Measurements from ENCODE around the gene KIT. TPM values are rescaled to one million over a fixed set of nuclear protein-coding genes. Genes with fewer than 3 reads are reported as not detected.

Gene KIT
- total RNA-seq, 2 donors from 2014 or later, result 1.1 to 6.0 TPM

- no peak overlapping the region for H3K27ac Mint-ChIP-seq
- H3K27me3 Mint-ChIP-seq, result peaks cover 5% of the 10 kb centered on the region
- peaks cover 2% of the 10 kb centered on the region for H3K36me3 Mint-ChIP-seq (ENCODE audit: low read depth)
- no peak overlapping the region for H3K4me3 Mint-ChIP-seq
- H3K9me3 ChIP-seq (ENCODE audit: control insufficient read depth, low read length, poor library complexity, severe bottlenecking), result no peaks in the 10 kb centered on the region
- ATAC-seq, result no peak
- peaks cover 3% of the 10 kb centered on the region for H3K4me1 Mint-ChIP-seq
- DNase-seq, result no peak
These were observed 37.6 kb downstream of the KIT start for GRCh38 chr4:54695337-54695736.

GRCh38 chr4:54695788-54696187 is 38.0 kb downstream of the KIT start:
- Mint-ChIP-seq H3K4me1 (peaks cover 3% of the 10 kb centered on the region), H3K27ac (no peak overlapping the region), H3K27me3 (peaks cover 5% of the 10 kb centered on the region), H3K4me3 (no peak overlapping the region), H3K36me3 (ENCODE audit: low read depth) (peaks cover 2% of the 10 kb centered on the region)
- no peak for ATAC-seq
- H3K9me3 ChIP-seq (ENCODE audit: control insufficient read depth, low read length, poor library complexity, severe bottlenecking), result no peaks in the 10 kb centered on the region
- DNase-seq, result no peak

- no peak overlapping the region for H3K27ac Mint-ChIP-seq
- no peaks in the 10 kb centered on the region for H3K27me3 Mint-ChIP-seq
- ATAC-seq (no peak), DNase-seq (no peak)
- H3K9me3 ChIP-seq (ENCODE audit: control insufficient read depth, low read length, poor library complexity, severe bottlenecking), result no peaks in the 10 kb centered on the region
- peaks cover 2% of the 10 kb centered on the region for H3K36me3 Mint-ChIP-seq (ENCODE audit: low read depth)
- H3K4me3 Mint-ChIP-seq, result no peak overlapping the region
- H3K4me1 Mint-ChIP-seq, result no peaks in the 10 kb centered on the region
These were observed 38.9 kb downstream of the KIT start for GRCh38 chr4:54696649-54697048.

GRCh38 chr4:54700986-54701385 is 43.2 kb downstream of the KIT start:
- no peaks in the 10 kb centered on the region for H3K9me3 ChIP-seq (ENCODE audit: control insufficient read depth, low read length, poor library complexity, severe bottlenecking)
- Mint-ChIP-seq H3K27me3 (no peaks in the 10 kb centered on the region), H3K4me3 (no peak overlapping the region), H3K36me3 (ENCODE audit: low read depth) (no peaks in the 10 kb centered on the region), H3K27ac (no peak overlapping the region), H3K4me1 (no peaks in the 10 kb centered on the region)
- DNase-seq, result no peak
- ATAC-seq, result no peak

GRCh38 chr4:54703182-54703581 is 45.4 kb downstream of the KIT start:
- Mint-ChIP-seq H3K4me1 (peaks cover 2% of the 10 kb centered on the region), H3K4me3 (no peak overlapping the region), H3K36me3 (ENCODE audit: low read depth) (no peaks in the 10 kb centered on the region), H3K27ac (no peak overlapping the region), H3K27me3 (peaks cover 6% of the 10 kb centered on the region)
- DNase-seq (no peak), ATAC-seq (no peak)
- no peaks in the 10 kb centered on the region for H3K9me3 ChIP-seq (ENCODE audit: control insufficient read depth, low read length, poor library complexity, severe bottlenecking)

GRCh38 chr4:54707406-54707805 is 49.6 kb downstream of the KIT start:
- no peaks in the 10 kb centered on the region for H3K9me3 ChIP-seq (ENCODE audit: control insufficient read depth, low read length, poor library complexity, severe bottlenecking)
- Mint-ChIP-seq H3K4me1 (peaks cover 17% of the 10 kb centered on the region), H3K27ac (no peak overlapping the region), H3K27me3 (peaks cover 12% of the 10 kb centered on the region), H3K4me3 (no peak overlapping the region), H3K36me3 (ENCODE audit: low read depth) (no peaks in the 10 kb centered on the region)
- DNase-seq (no peak), ATAC-seq (no peak)

GRCh38 chr4:54708339-54709279 is 50.9 kb downstream of the KIT start:
- DNase-seq, result no peak
- Mint-ChIP-seq H3K27me3 (peaks cover 12% of the 10 kb centered on the region), H3K27ac (peak overlapping the region; percentile 59), H3K4me1 (peaks cover 17% of the 10 kb centered on the region), H3K36me3 (ENCODE audit: low read depth) (no peaks in the 10 kb centered on the region), H3K4me3 (peak overlapping the region; percentile 87)
- peak; percentile 13 for ATAC-seq
- no peaks in the 10 kb centered on the region for H3K9me3 ChIP-seq (ENCODE audit: control insufficient read depth, low read length, poor library complexity, severe bottlenecking)

- peak; percentile 86 for ATAC-seq
These were observed 51.6 kb downstream of the KIT start for GRCh38 chr4:54709400-54709799.

GRCh38 chr4:54712206-54712605 is 54.4 kb downstream of the KIT start:
- no peak for DNase-seq
- Mint-ChIP-seq H3K36me3 (ENCODE audit: low read depth) (no peaks in the 10 kb centered on the region), H3K27ac (no peak overlapping the region), H3K4me3 (no peak overlapping the region), H3K4me1 (peaks cover 17% of the 10 kb centered on the region), H3K27me3 (peaks cover 18% of the 10 kb centered on the region)
- no peaks in the 10 kb centered on the region for H3K9me3 ChIP-seq (ENCODE audit: control insufficient read depth, low read length, poor library complexity, severe bottlenecking)
- no peak for ATAC-seq

More at GRCh38 chr4:54709400-54709799, 51.6 kb downstream of the KIT start:
- Mint-ChIP-seq H3K36me3 (ENCODE audit: low read depth) (no peaks in the 10 kb centered on the region), H3K4me3 (no peak overlapping the region), H3K27me3 (peaks cover 12% of the 10 kb centered on the region), H3K27ac (peak overlapping the region; percentile 41), H3K4me1 (peaks cover 17% of the 10 kb centered on the region)
- DNase-seq, result no peak
- no peaks in the 10 kb centered on the region for H3K9me3 ChIP-seq (ENCODE audit: control insufficient read depth, low read length, poor library complexity, severe bottlenecking)

GRCh38 chr4:54714631-54715030 is 56.9 kb downstream of the KIT start:
- H3K9me3 ChIP-seq (ENCODE audit: control insufficient read depth, low read length, poor library complexity, severe bottlenecking), result no peaks in the 10 kb centered on the region
- Mint-ChIP-seq H3K27ac (no peak overlapping the region), H3K4me1 (peaks cover 8% of the 10 kb centered on the region), H3K27me3 (peaks cover 6% of the 10 kb centered on the region), H3K36me3 (ENCODE audit: low read depth) (no peaks in the 10 kb centered on the region), H3K4me3 (no peak overlapping the region)
- ATAC-seq, result no peak
- DNase-seq, result no peak

GRCh38 chr4:54716478-54717065 is 58.8 kb downstream of the KIT start:
- H3K27me3 Mint-ChIP-seq, result peaks cover 6% of the 10 kb centered on the region
- H3K4me3 Mint-ChIP-seq, result no peak overlapping the region
- no peak overlapping the region for H3K27ac Mint-ChIP-seq
- no peaks in the 10 kb centered on the region for H3K36me3 Mint-ChIP-seq (ENCODE audit: low read depth)
- H3K9me3 ChIP-seq (ENCODE audit: control insufficient read depth, low read length, poor library complexity, severe bottlenecking), result no peaks in the 10 kb centered on the region
- ATAC-seq, result no peak
- DNase-seq, result no peak
- peaks cover 4% of the 10 kb centered on the region for H3K4me1 Mint-ChIP-seq

- no peaks in the 10 kb centered on the region for H3K36me3 Mint-ChIP-seq (ENCODE audit: low read depth)
- H3K4me3 Mint-ChIP-seq, result no peak overlapping the region
- H3K27me3 Mint-ChIP-seq, result peaks cover 6% of the 10 kb centered on the region
- DNase-seq (no peak), ATAC-seq (no peak)
- peak overlapping the region; percentile 29 for H3K27ac Mint-ChIP-seq
- no peaks in the 10 kb centered on the region for H3K4me1 Mint-ChIP-seq
- no peaks in the 10 kb centered on the region for H3K9me3 ChIP-seq (ENCODE audit: control insufficient read depth, low read length, poor library complexity, severe bottlenecking)
These were observed 59.9 kb downstream of the KIT start for GRCh38 chr4:54717694-54718093.

GRCh38 chr4:54719378-54719777 is 61.6 kb downstream of the KIT start:
- Mint-ChIP-seq H3K4me1 (no peaks in the 10 kb centered on the region), H3K4me3 (no peak overlapping the region), H3K27ac (no peak overlapping the region), H3K27me3 (peaks cover 6% of the 10 kb centered on the region), H3K36me3 (ENCODE audit: low read depth) (no peaks in the 10 kb centered on the region)
- DNase-seq (no peak), ATAC-seq (no peak)
- H3K9me3 ChIP-seq (ENCODE audit: control insufficient read depth, low read length, poor library complexity, severe bottlenecking), result no peaks in the 10 kb centered on the region

All from T-helper 17 cell (primary cell).